ENCODE results near the gene HOXC13.

The HOXC13 gene

DNA sequence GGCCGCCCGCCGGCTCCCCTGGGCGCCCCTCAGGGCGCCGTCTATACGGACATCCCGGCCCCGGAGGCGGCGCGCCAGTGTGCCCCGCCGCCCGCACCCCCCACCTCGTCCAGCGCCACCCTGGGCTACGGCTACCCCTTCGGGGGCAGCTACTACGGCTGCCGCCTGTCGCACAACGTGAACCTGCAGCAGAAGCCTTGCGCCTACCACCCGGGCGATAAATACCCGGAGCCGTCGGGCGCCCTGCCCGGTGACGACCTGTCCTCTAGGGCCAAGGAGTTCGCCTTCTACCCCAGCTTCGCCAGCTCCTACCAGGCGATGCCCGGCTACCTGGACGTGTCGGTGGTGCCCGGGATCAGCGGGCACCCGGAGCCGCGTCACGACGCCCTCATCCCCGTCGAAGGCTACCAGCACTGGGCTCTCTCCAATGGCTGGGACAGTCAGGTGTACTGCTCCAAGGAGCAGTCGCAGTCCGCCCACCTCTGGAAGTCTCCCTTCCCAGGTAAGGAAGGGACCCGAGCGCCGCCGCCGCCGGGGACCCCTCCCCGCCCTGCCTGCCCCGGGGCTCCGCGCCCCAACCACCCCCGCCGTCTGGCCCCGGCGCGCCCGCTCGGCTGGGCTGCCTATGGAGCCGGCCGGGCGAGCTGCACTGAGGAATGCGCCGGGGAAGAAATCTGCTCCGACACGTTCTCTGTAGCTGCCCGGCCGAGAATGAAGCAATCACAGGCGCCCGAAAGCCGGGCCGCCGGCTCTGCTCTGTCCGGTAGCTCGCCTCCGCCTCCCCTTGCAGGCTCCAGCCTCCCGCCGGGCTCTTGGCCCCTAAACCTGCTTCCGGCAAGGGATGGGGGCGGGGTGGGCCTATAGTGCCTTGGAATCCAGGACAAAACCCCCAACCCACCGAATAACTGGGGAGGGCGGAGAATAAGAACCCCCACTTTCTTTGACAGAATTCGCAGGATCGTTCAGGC is 794 bp downstream of the HOXC13 start:
- DNase-seq (ENCODE audit: low read depth) = no peak

DNA sequence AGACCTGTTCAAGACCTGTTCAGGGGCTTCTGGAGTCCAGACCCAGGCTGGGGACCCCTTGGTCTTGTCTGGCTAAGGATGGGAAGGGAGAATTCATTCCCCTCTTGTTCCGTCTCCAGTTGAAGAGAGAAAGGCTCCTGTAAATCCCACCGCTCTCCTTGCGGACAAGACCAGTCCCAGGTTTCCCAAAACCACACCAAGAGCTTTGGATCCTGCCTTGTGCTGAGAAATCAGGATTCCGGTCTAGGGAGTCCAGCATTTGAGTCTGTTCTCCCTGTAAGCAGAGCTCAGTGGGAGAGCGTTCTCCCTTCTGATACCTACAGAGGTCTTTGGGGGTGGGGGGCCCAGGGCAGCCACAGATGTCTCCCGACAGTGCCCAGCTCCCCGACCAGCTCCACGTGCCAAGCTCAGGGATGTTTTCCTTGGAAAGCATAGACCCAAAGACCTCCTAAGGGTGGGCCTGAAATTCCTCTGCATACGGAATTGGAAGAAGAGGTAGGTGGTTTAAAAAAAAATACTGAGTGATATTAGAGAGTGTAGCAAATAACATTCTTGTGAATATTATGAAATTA is 1.9 kb downstream of the HOXC13 start:
- DNase-seq (ENCODE audit: low read depth) = no peak

DNA sequence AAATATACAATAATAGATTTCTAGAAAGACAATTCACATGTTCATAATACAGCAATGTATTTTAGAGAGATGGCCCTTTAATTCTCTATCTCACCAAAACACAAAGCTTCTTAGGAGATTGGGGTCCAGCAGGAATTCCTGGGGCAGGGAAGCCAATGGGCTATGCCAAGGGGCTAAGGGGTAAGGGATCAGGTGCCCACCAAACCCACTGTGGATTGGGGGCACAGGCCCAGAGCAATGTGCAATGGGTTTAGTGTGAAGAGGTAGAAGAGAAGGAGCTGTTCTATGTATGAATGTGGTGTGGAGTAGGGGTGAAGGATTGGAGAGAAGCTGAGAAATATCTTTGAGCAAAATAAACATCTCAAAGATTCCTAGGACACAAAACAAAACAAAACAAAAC is 2.6 kb downstream of the HOXC13 start:
- DNase-seq (ENCODE audit: low read depth) = no peak

DNA sequence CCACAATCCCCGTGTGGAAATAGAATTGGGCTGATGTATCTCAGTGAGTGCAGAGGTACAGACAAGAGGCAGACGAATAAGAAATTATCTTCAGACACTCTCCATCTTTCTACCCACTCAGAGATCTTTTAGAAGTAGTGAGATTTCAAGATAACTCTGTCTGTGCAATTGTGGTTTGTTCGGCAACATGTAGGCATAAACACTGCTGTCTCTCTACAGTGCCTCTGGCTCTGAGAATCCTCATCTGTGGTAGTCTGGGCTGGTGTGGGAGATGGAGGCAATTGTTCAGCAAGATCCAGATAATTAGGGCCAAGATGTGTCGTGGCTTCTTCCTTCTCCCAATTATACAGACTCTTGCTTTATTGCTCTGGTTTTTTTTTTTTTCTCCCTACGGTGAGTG is 3.1 kb downstream of the HOXC13 start:
- DNase-seq (ENCODE audit: low read depth) = no peak

DNA sequence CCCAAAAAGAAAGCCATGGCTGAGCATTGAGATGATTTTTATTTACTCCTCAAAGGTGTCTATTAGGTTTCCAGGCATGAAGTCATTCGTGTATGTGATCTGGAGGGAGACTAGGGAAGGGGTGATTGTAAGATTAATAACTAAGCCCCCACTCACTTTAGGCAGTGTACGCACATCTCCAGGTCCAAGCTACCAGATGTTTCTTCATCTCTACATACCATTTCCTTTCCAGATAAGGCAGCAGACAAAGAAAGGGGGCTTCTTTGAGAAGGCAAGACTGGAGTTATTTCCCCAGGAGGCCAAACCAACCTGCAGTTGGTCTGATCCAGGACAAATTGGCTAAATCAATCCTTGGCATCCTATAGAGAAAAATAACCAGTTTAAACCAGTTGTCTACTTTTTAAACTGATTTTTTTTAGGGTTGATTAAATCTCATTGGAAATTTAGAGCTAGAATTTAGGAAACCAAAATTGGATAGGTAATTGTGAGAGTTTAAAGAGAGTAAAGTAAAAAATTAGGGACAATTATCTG is 3.9 kb downstream of the HOXC13 start:
- no peak for DNase-seq (ENCODE audit: low read depth)

DNA sequence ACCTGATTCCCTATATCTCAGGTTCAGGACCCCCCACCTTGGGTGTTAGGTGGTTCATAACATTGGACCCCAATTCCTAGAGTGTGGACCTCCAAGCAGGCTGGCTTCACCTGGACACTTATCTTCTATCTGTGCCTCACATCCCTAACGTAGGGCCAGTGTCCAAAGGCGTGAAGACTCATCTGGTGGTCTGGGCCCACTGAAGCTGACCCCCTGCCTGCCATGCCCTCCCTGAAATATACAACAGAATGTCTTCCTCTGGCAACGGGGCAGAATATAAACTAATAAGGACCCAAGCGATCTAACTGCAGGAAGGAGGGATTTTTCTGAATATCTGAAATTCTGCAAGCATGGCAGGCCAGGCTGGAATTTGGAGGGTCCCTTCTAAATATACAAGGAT is 5.6 kb downstream of the HOXC13 start:
- no peak for DNase-seq (ENCODE audit: low read depth)

DNA sequence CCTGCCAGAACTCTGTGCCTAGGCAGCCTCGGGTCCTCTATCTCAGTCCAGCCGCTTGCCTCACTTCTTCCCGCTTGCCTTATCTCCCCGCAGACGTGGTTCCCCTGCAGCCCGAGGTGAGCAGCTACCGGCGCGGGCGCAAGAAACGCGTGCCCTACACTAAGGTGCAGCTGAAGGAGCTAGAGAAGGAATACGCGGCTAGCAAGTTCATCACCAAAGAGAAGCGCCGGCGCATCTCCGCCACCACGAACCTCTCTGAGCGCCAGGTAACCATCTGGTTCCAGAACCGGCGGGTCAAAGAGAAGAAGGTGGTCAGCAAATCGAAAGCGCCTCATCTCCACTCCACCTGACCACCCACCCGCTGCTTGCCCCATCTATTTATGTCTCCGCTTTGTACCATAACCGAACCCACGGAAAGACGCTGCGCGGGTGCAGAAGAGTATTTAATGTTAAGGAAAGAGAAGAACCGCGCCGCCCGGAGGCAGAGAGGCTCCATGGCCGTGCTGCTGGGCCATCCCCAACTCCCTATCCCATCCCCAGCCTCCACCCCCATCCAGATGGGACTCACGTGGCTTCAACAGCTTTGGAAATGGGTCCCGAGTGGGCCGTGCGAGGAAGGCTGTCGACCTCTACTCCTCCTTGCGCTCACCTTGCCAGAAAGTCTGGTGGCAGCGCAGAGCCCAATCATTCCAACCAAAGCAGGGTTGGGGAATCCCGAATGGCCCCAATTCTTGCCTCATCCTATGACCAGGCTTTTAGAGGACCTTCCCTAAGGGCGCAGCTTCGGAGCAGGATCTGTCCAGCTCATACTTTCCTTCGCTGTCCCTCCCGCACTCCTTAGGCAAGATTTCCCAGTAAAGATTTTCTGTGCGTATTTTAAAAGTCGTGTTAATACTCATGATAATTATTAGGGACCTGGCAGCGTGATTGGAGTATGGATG is 6.5 kb downstream of the HOXC13 start:
- no peak for DNase-seq (ENCODE audit: low read depth)

DNA sequence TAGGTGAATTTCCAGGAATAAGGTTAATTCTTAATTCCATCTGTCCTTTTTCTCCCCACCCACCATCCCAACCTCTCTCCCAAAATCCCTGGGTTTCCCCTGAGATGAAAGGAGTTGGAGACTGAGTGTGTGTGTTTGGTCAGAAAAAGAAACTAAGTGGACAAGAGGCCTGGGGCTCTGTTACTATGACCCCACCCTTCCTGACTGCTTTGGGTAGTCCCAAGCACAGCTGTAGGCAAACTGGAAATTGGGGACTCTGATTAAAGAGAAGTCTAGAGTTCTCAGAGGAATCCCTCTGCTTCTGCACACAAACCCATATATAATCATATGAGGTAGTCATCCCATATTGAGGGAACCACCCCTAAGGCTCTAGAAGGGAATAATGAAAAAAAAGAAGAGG is 9.1 kb downstream of the HOXC13 start:
- no peak for DNase-seq (ENCODE audit: low read depth)

DNA sequence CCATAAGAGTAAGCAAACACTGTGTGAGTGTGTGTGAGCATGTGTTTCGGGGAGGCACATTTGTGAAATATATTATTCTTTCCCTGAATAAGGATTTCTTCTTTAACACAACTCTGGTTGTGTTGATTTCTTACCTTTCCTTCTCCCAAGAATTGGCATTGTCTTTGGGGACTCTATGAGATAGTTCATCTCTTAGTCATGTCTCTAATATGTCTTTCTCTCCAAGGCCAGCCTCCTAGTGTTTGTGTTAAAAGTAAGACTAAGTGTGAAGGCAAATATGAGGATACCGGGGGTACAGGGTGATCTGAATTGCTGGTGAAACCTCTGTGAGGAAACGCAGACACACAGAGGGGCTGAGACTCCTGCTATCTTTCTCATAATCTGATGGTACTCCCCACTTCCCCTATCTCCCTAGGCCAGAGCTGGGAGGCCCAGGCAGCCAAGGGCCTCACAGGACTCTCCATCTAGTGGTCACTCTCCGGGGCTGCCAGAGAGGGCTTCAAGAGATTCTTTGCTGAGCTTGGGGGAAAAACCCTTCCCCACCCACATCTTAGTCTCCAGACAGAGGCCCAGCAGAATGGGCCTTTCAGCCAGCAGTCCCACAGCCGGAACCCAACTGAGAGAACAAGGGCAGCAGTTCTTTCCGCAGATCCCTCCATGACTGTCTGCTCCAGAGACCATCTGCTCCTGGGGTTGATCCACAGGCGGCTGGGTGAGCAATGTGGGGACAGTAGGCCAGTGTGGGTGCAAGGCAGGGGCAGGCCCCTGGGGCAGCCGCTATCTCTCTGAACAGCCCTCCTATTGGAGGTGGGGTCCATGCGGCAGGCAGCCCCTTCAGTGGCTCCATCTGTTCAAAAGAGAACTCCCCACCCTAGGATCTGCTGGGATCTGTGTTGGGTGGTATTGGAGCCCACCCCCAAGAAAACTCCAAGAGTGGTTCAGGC is 10.3 kb downstream of the HOXC13 start:
- no peak for DNase-seq (ENCODE audit: low read depth)

DNA sequence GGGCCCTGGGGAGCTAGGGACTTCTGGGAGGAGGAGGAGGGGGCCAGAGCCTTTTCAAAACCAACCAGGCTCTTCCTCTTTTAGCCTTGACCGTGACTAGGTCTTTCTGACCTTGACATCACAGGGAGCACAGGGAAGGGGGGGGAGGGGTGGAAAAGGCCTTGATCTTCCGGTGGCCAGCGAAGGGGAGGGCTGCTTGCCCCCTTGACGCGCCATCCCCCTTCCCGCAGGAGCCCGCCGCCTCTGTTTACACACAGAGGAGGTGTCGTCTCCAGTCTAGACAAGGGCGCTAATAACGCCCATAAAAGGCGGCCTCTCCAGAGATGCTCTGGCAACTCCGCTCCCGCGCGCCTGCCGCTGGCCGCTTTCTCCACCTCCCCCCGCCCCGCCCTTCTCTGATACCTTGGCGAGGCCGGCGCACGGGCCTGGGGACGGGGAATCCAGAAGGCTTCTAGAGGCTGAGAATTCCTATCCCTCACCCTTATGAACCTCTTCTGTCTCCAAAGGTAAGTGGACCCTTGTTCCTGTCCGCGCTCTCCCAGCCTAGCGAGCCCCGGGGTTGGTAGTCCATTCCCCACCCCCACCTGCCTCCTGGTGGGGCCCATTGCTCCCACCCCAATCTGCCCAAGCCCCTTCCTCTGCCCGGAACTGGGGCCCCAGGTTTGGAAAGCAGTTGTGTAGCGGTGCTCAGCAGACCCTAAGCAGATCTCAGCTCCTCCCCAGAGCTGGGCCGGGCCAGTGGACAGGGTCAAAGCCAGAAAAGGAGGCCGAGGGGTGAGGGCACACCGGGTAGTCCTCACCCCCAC is 11.2 kb downstream of the HOXC13 start:
- DNase-seq (ENCODE audit: low read depth) = no peak

DNA sequence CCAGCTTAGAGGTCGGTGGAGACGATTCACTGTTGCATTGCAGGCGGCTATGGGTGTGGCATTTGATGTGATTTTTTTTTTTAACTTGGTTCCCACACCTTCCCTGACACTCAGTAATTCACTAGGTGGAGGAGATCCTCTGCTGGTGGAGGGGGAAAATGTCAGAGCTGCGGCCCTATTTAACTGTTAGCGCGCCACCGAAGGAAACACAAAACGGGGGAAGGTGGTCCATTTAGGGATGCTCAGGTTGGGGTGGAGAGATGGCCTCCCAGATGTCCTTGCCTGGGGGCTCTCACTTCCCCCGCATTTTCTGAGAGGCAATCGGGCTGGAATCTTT is 11.8 kb downstream of the HOXC13 start:
- DNase-seq (ENCODE audit: low read depth) = no peak

DNA sequence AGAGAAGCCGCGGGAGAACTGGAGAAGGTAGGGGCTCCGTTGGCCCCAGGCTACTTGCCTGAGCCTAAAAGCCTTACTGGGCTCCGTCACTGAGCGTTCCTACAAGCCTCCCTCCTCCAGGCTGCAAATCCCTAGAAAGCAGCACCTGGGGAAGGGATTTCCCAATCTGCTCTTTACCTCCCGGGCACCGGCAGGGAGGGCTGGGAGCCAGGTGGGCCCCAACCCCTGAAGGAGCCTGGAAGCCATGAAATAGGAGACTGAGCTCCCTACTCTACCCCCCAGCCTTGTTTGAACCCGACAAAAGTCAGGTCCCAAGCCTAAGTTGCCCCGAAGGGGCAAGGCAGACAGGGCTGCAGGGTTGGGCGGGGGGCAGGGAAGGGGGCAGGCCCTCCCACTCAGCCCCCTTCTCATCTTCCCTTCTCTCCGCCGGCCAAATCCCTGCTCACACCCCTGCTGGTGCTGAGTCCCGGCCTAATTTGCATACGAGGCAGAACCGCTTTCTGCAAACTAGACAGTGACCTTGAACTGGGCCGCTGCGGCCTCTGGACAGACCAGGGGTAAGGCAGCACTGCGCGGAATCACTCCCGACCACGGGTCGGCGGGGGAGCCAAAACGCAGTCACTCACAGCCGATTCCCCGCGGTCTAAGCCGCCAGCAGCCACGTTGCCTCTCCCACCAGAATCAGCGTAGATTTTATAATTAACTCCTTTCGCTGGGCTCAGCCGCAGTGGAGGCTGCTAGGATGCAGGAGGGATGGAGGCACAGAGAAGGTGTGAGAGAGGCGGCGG is 12.4 kb downstream of the HOXC13 start:
- no peak for DNase-seq (ENCODE audit: low read depth)

DNA sequence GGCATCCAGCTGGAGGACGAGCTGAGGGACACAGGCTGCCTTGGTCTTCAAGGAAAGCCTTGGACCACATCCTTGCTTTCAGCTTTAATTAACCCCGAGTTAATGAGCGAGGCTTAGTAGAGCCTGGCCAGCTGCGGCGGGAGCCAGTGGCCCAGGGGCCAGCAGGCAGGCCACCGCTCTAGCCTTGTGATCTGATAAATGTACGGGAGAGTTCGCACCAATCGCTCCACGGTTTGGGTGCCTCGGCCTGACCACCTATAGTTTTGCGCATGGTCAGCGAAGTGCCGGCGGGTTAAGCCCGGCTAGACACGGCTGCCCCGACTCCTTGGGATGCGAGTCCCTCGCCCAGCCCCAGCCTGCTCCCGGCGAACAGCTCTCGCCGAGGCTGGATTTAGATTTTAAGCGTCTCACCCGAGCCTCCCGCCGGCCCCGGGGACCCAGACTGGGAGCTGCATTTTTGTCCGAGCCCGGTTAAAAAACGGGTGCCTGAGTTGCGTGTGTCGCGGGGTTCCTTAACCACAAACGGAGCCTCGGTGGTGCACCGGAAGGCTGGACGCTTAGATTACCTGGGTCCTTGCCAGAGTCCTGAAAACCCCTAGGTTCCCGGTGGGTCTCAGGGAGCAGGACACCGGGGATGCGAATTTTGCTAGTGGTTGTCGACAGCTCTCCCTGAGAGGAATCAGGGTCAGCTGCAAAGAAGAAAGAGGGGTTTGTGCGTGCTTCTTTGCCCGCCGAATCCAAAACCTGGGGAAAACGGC is 13.1 kb downstream of the HOXC13 start:
- DNase-seq (ENCODE audit: low read depth) = no peak

DNA sequence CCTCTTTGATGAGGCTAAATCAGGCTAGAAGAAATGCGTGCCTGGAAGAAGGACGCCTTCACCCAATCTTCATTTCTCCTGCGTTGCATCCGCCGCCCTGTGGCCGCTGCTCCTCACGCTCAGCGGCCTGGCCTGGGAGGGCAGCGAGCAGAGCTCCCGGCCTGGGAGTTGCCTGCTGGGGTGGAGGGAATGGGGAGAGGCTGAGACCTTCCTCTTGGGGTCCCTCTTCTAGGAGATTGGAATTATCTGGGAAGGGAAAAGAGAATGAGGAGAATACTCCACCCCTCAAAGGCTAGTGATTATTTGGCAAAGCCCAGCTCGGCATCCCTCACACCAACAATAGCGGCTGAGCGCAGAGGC is 13.7 kb downstream of the HOXC13 start:
- no peak for DNase-seq (ENCODE audit: low read depth)

DNA sequence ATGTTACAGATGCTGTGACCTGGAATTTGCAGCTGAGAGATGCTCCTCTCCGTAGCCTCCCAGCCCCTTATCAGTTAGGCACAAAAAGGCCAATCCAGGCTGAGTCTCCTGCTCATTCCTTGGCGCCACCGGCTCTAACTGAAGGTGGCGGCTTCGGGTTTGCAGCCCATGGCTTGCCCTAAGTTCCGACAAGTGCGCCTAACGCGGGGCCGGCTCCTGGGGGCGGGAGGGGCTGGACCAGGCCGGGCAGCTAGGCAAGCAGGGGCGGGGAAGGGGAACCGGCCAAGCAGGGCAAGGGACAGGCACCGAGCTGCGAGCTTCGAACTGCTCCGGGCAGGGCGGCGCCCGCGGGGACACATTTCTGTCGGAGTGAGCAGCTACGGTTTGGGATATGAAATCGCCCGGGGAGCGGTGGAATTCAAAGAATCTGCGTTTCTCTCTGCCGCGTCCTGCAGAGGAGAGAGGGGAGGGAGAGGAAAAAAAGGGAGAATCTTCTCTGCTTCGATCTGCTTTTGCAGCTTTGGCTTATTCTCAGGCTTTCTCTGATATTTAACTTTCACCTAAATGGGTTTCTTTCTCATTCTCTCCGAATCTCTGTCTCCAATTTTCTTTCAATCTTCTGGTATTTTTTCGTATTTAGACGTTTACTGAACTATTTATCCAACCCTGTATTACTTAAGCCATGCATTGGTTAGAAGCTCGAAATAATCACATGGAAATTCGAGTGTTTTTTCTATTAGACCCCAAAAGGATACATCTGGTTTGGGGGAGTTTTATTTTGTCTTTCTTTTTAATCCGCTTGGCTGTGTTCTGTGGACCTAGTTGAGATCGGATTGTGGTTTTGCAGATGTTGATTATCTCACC is 14.5 kb downstream of the HOXC13 start:
- DNase-seq (ENCODE audit: low read depth) = no peak

DNA sequence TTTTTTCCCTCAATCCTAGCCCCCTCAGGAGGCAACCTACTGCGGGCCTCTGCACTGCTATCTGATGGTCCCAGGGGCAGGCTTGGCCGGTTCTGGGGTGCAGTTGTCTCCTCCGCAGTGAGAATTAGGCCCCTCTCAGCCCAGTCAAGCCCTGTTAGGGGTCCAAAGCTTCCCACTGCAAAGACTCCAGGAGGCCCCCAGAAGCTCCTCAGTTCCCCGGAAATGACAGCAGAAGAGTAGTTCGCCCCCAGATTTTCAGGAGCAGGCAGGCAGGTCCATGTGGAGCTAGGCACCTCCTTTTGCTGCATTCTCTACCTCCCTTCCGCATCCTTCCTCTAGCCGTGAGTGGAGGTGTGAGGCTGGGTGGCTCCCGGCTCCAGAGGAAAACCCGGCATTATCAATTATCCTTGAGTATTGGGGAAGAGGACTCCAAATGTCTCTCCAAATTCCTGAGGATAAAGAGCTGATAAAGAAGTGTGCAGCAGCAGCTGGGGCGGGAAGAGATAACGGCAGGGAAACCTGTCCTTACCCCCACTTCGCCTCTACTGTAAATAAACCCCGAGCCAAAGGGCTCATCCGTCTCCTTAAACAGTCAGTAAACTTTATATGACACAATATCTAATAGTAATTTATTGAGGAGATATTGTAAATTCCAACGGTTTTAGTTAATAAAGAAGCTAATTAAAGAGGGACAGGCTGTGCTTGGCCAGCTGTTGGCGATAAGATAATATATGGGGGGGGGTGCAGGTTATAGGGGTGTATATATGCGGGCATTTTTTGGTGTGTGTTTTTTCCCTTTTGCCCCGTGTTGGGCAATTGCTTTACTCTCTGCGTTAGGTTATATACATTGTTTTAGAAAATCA is 15.4 kb downstream of the HOXC13 start:
- no peak for DNase-seq (ENCODE audit: low read depth)

DNA sequence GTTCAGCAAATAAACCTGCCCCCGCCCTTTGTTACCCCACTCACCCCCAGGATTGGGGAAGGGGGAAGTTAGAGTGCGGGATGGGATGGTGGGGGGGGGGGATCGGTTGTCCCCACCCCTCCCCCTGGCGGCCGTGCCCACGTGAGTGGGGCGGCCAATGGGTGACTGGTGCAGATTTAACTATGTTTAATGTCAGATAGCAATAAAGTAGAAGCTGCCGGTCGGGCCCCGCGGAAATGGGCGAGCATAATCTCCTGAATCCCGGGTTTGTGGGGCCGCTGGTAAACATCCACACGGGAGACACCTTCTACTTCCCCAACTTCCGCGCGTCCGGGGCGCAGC is 16.0 kb downstream of the HOXC13 start, which contains the start of gene HOXC12:
HOXC12 (plus strand) TSS at position 210 of the 342 bp plus-strand sequence; CDS start at position 237, 27 bp downstream.
- DNase-seq (ENCODE audit: low read depth) = no peak

All from stimulated activated CD8-positive, alpha-beta memory T cell treated with anti-CD3 and anti-CD28 coated beads, Interleukin-12 subunit alpha, Interleukin-12 subunit beta, amount 100 ng/mL, for 1 hour (primary cell).